HG02571 (cell line): Measurements from ENCODE around the gene PARD6G.

Source experiments
- ATAC-seq: cut with Tn5 transposase; IDR thresholded peaks from one replicate; pipeline ENCODE4 v1.9.1; 2021; ENCODE audit warnings: mild to moderate bottlenecking, moderate library complexity; ENCODE audit not compliant: unreplicated experiment

PARD6G gene

DNA sequence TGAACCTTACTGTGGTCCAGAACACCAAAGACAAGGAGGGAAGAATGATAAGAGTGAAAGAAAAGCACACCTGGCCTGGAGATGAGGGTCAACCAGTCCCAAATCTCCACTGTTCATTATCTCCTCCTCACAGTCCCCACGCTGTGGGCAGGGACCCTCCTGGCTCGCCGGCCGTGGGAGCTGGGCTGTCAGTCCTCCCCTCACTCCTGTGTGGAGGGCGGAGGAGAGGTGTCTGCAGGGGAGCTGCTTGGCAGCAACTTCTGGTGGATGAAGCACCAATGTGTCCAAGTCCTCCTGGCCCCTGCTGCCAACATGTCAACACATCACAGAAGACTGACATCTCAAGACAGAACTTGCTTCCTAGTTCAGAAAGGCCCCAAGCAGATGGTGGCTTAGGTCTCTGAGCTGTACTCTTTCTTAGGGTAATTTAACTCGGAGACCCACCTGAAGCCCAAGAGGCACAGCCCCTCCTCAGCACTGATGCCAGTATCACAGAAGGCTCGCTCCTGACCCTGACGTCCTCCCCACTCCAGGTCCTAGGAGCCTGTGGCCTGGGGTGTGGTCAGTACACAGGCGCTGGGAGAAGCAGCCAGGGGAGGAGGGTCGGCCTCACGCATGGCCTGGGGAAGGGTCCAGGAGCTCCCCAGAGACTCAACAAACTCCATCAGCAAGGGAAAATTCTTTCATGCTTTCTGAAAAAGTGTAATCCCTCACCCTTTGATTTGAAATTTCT lies 54.5 kb downstream of the PARD6G start:
- no peak for ATAC-seq

DNA sequence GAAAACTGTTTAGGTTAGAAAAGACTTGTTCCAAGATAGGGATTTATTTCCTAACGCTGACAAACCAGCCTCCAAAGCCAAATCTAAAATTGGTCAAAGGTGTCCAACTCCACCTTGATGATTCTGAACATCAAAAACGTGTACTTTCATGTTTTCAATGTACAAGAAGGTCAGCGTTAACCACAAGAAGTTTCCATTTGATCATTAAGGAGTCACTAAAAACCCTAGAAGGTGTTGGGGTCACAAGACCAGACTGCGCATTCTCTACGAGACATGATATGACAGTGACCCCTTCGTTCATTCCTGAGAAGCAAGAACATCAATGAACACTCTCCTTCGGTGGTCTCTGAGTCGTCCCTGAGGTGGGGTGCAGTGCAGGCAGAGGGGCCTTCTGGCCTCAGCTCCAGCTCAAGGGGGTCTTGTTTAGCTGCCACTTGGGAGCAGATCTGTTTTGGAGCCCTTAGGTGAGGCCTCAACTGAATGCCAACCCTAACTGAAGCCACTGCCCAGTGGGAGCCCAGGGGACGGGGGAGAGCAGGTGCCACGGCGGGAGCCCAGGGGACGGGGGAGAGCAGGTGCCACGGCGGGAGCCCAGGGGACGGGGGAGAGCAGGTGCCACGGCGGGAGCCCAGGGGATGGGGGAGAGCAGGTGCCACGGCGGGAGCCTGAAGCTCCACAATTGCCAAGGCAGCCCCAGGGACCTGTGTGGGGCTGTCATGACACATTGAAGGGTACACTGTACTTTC lies 55.2 kb downstream of the PARD6G start:
- ATAC-seq = no peak

DNA sequence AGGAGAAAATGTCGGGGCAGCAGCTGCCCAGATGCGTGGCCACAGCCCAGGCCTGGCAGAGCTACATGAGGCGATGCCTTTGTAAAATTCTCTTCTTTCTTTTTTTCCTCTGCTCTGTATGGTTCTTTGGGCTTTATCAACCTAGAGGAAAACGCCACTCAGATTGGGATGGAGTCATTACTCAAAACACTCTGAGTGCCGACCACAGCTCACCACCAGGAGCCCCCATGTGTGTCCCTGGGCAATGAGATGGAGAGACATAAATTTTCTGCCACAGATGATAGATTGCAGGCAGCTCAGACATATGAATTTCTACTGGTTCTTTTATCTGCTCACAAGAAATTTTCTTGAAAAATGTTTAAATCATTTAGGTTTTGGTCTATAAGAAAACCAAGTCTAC lies 56.0 kb downstream of the PARD6G start:
- no peak for ATAC-seq

DNA sequence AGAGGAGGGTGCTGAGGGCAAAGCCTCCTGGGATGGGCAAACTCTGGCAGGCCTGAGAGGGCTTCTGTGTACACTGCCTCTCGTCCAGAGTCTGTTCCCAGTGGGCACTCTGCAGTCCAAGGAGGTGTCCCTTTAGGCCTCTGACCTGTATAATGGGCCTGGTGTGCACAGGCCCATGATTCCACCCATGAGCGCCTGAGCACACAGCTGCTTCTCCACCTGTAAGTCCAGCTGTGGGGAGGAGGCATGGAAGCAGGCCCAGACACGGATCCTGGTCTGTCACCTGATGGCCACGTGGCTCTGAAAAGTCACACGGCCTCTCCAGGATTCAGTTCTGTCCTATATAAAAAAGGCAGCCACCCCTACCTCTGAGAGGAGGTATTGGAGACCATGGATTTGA lies 57.0 kb downstream of the PARD6G start:
- no peak for ATAC-seq

DNA sequence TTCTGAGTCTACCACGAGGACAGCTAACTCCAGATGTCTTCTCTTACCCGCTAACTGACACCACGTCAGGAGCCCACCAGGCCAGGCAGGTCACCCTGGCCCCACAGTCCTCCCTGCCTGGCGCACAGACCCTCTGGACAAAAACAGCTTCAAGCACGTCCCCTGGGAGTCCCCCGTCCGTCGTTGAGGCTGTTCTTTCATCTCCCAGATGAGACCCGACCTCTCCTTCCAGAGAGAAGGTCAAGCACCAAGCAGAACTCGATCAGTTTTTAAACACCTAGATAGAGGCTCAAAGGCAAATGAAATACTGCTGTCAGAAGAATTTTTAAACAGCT lies 57.8 kb downstream of the PARD6G start:
- no peak for ATAC-seq

DNA sequence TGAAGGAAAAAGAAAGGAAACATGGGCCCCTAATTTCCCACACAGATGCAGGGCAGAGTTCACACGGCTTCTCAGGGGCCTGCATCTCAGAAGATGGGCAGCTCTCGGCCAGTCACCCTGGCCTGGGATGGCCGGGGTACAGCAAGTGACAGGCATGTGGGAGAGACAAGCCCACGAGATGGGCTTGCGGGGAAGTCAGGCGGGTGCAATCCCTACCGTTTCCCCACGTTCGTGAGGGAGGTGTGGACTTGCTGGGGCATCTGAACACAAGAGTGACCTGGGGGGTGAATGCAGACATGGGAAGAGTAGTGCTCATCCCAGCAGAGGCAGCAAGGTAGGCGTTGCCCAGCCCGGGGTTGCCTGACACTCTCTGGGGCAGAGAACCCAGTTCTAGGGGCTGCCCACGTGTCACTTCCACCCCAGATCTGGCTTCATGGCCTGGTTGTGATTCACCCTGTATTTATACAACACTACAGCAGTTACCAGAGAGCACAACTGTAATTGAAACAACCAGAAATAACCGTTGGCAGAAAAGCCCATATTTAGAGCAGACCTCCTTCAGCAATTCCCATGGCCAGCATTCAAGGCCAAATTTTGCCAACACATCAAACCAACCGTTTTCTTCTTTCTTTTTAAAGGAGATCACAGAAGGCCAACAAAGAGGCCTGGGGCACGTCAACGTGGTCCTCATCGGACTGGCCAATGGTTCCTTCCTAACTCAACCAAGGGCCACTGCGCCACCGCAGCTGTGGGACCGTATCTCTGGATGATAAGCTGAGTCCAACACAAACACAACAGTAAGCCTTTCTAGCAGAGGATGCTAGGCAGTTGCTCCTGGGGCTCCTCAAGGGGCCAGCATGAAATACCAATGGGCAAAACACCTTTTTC lies 58.4 kb downstream of the PARD6G start:
- ATAC-seq = no peak

DNA sequence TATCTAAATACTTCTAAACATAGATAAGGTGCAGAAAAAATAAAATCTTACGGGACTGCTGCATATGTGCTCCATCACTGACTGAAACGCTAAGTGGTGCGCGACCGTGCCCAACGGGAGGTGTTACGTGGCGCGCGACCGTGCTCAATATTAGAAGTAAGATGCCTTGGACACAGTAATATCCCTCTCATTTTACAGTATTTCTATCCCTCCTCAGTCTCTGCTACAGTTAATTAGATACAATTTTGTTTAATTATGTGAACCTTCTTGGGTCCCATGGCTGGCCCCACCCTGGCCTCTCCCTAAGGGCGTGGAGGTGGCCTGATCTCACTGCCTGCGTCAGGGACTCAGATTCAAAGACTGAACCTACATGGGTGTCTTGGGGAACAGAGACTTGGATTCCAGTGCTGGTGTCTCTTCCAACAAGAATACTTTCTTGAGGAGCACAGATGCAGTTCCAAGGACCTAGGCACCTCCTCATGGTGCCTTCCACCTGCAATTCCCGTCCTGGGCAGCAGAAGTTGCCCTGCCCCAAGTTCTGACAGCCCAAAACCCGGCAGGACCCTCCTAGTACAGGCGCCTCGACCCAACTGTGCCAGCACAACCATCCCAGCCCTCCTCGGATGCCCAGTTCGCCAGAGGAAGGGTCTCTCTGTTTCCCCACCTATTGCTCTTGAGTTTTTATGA lies 59.2 kb downstream of the PARD6G start:
- no peak for ATAC-seq

DNA sequence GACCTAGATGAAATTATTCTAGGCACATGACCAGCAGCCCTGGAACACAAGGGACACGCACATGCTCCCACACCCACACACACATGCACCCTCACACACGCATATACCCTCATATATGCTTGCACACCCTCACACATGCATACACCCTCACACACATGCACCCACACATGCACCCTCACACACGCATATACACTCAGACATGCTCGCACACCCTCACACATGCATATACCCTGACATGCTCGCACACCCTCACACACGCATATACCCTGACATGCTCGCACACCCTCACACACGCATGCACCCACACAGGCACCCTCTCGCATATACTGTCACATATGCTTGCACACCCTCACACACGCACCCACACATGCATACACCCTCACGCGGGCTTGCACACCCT lies 61.8 kb downstream of the PARD6G start:
- ATAC-seq = no peak

DNA sequence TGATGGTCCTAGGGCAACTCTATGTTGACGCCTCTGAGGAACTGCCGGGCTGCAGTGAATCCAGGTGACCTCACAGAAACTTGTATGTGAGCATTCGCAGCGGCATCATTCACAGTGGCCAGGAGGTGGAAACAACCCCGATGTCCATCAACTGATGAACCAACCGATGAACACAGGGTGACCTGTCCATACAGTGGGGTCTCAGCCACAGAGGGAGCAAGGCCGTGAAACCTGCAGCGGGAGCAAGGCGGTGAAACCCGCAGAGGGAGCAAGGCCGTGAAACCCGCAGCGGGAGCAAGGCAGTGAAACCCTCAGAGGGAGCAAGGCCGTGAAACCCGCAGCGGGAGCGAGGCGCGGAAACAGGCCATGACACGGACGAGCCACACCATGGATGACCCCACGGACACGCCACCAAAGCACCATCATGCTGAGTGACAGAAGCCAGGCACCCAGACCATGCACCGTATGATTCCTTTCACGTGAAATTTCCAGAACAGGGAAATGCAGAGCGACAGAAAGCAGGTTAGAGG lies 63.0 kb downstream of the PARD6G start:
- ATAC-seq = no peak

DNA sequence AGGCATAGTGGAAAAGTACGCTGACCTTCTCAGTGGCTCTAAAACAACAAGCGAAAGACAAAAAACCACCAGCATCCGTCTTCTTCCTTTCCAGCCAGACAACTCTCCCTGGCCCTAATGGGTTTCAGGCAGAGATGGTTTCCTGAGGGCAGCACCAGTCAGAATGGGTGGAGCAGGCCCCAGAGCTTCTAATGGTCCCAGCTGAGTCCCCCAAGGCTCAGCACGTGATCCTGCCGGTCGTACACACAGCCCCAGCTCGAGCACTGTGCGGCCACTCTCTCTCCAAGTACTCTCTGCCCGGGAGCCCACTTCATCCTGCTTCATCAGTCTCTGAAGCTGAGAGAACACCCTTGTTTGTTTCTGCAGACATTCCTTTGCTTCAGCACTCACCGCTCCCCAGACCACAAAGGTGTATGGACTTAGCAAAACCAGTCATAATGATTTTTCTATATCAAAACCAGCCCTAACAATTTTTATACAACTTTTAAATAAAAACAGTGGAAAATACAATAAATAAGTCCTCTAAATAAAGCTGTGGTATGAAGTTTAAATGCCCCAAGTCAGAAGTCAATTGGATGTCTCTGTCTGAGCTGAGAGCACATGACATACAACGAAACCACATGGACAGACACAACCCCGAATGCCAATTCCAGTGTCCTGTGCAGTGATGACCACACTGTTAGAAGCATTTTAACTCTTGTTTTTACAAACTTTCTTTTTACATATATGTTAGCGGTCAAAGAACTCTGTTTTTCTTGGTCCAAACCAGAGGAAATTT lies 63.9 kb downstream of the PARD6G start:
- no peak for ATAC-seq

DNA sequence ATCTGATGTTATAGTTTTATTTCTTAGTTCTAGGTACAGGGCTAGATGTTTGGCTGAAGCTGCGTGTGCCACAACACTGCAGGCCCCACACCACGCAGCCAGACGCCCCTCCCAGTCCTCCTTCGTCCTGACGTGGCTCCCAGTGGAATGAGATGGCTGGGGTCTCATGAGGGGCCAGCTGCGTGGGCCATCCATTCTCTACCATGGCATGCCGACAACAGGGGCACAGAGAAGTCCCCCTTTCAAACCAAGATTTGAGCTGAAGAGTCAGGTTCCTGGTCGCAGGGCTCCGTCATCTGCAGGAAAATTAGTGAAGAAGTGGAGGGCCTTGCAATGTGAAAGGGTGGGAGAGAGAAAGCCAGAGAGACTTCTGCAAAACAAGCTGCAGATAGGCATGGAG lies 64.5 kb downstream of the PARD6G start:
- ATAC-seq = no peak

DNA sequence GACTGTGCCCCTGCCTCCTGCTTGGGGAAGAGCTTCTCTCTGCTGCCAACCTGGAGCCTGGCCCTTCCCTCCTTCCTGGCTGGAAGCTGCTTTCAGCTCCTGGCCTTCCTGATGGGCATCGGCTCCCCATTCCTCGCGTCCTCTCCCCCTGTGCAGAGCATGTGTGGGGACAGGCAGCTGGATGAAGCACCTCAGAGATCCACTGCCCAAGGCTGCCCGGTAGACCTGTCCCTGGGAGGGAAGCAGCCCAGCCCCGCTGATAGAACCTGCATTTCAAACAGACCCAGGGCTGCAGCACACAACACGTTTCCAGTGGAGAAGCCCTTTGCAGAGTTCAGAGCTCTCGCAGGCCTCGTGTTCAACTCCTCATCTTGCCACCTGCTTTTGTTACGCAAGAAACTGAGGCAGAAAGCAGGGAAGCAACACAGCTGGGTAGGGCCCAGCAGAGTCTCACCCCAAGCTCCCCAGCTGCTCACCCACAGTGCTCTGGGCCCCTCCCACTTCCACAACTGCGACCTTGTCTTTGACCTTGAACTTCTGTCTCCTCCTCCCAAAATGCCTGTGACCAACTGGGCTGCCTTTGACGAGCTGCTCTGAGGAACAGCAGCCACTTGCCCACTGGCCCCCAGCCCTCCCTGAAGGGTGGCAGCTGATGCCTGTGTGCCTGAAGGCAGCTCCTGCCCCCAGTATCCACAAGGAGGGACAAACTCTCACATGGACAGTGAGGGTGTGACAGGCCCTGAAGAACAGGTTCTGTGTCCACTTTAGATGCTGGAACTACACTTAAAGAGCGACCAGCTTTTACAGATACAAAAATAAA lies 65.5 kb downstream of the PARD6G start:
- no peak for ATAC-seq

DNA sequence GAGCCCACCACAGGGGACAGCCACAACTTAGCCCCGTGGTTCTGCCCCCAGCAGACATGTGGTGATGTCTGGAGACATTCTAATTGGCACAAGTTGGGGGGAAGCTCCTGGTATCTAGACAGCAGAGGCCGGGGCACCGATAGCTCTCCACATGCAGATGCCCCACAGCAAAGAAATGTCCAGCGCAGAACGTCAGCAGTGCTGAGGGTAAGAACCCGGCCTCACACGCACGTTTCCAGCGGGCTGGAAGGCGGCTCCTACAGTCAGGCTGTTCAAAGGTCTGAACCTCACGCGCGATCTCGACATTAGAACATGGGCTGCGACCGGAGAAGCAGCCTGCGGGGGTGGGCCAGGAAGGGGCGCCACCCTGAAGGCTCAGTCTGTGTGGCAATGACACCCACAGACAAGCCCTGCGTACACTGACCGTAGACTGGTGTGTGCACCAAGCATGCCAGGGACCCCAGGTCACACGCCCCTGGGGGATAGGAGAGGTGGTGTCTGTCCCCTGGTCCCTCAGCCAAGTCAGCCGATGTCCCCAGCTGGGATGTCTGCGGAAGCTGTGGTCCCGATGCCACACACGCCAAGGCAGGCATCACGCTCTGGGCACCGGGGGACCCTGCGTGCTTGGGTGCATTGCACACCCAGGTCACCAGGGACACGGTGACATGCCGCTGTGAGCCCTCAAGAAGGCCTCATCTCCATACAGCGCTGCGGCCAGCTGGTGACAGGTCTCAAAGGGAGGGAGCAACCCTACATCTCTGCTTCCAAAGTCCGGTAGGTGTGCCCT lies 66.3 kb downstream of the PARD6G start:
- no peak for ATAC-seq

DNA sequence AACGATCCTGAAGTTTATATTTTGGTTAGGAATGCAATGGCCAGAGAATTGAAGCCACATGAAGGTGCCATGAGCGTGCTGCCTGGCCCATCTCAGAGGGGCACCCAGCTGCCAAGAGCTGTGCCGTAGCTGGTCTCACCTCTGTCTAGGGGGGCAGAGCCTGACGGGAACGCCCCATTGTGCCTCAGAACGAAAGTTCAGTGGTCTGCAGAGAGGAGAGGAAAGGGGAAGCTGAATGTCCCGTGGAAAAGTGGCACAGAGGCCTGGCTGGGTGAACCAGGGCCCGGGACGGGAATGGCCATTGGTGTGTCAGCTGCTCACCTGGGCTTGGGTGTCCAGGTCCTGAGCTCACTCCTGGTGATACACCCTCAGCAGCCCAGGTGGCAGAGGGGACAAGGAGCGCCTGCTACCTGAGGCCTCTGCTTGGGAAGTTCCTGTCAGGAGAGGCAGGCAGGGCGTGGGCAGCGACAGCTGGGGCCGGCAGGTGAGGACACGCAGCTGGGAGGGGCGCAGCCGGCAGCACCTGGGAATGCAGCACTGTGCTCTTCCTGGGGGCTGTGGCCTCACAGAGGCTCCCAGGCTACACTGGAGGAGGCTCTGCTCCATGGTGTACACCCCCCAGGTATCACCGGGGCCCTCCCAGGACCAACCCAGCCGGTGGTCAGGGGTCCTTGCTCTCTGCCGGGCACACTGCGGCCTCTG lies 67.3 kb downstream of the PARD6G start:
- ATAC-seq = no peak

DNA sequence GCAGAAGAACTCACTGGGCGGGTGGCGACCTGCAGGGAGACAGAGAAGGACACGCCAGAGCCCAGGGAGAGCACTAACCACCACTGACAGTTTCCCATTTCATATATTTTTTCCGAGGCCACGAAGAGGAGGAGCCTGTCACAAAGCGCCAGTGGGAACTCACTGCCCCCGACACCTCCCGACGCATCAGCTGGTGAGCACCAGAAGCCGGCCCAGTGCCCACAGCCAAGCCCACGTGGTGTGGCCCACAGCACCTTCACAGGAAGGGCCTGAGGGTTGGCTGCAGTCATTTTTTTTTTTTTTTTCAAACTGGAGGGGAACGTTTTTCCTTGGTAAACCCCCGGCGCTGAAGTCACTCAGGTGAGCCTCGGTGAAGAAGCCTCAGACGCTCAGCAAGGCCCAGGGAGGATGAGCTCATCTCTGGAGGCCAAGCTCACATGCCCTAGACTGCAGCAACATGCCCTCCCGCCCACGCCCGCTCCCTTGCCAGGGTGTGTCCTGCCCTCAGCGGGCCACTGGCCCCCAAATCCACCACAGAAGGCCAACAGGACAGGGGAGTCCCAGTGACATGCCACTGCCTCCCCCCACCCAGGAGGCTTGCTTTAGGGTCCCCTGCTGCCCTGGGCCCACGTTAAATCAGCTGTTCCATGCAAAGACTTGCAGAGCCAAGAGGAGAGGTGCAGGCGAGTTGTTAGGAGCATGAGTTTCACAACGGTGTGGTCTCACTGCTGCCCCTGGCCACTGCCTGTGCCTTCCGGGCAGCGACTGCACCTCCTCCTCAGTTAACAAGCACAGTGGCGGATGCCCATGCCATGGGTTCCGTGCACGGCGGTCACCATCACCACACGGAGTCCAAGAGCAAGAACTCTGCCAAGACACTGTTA lies 68.1 kb downstream of the PARD6G start:
- ATAC-seq = no peak

DNA sequence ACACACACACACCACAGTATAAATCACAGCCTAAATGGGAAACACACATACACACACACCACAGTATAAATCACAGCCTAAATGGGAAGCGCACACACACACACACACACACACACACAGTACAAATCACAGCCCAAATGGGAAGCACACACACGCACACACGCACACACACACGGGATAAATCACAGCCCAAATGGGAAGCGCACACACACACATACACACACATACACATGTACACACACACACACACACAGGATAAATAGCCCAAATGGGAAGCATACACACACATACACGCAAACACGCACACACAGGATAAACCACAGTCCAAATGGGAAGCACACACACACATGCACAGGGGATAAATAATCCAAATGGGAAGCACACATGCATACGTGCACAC lies 70.2 kb downstream of the PARD6G start:
- no peak for ATAC-seq
